ENCODE data around the gene DENND4A. TPM values are rescaled to one million over a fixed set of nuclear protein-coding genes. Genes with fewer than 3 reads are reported as not detected.

Gene DENND4A
- total and polyA plus RNA-seq, 10 donors, result 9.4 to 88.2 (median 57.3) TPM

DNA sequence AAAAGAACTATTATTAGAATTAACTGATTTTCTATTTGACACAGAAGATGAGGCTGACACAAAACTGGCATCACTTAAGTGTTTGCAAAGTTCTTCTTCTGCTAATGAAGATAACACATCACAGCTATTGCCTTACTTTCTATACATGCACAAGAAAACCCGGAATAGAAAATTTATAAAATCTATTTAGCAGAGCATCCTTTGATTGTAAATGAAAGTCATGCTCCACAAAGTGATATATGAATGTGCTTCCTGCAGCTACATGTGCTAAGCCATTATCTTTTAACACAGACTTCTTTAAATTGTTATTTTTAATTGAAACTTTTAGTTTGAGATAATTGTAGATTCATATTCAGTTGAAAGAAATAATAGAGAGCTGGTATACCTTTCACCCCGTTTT, 27.0 kb downstream of the DENND4A start:
- intact Hi-C loops (cut with DNase I; ENCODE audit: low total_unique reads), result loop anchor here (10.0 kb wide), 1 partner anchor 50 kb away; no protein-coding TSS in a partner anchor
- no peak overlapping the region for H3K4me3 ChIP-seq
- WGBS, 5 donors, result 46 to 67% (median 63%) methylated on average over 2 of the region's 2 CpGs
- peaks cover 0 to 3% (median 0%) of the 10 kb centered on the region in 6 donors for H3K36me3 ChIP-seq
- TF ChIP-seq, protein P1, sequence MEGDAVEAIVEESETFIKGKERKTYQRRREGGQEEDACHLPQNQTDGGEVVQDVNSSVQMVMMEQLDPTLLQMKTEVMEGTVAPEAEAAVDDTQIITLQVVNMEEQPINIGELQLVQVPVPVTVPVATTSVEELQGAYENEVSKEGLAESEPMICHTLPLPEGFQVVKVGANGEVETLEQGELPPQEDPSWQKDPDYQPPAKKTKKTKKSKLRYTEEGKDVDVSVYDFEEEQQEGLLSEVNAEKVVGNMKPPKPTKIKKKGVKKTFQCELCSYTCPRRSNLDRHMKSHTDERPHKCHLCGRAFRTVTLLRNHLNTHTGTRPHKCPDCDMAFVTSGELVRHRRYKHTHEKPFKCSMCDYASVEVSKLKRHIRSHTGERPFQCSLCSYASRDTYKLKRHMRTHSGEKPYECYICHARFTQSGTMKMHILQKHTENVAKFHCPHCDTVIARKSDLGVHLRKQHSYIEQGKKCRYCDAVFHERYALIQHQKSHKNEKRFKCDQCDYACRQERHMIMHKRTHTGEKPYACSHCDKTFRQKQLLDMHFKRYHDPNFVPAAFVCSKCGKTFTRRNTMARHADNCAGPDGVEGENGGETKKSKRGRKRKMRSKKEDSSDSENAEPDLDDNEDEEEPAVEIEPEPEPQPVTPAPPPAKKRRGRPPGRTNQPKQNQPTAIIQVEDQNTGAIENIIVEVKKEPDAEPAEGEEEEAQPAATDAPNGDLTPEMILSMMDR (IDR thresholded peaks at IDR 0.05 in 8 of 11, conservative IDR thresholded peaks at IDR 0.05 in 3 of 11), result no peak
- TF ChIP-seq POLR2A (IDR thresholded peaks at IDR 0.05), result no peak
- no peak for TF ChIP-seq POLR2AphosphoS5 (IDR thresholded peaks at IDR 0.05)
- H3K4me1 ChIP-seq, result peaks cover 5 to 98% (median 54%) of the 10 kb centered on the region in 6 donors
- H3K9me3 ChIP-seq, result no peaks in the 10 kb centered on the region
- no peak for DNase-seq
- H3K27ac ChIP-seq, result no peak overlapping the region
- no peaks in the 10 kb centered on the region for H3K27me3 ChIP-seq (replicated peaks in 1 of 7)

GRCh38 chr15:65762914-65763787, 28.9 kb downstream of the DENND4A start:
- intact Hi-C loops (cut with DNase I; ENCODE audit: low total_unique reads), result loop anchor here (10.0 kb wide), 1 partner anchor 48 kb away; no protein-coding TSS in a partner anchor
- TF ChIP-seq, protein P1 (IDR thresholded peaks at IDR 0.05 in 8 of 11, conservative IDR thresholded peaks at IDR 0.05 in 3 of 11), result no peak
- TF ChIP-seq POLR2AphosphoS5 (IDR thresholded peaks at IDR 0.05), result no peak
- no peak for TF ChIP-seq POLR2A (IDR thresholded peaks at IDR 0.05)
- H3K9me3 ChIP-seq, result no peaks in the 10 kb centered on the region
- H3K4me3 ChIP-seq, result no peak overlapping the region
- WGBS, 5 donors, result 62 to 78% (median 72%) methylated on average over 5 of the region's 5 CpGs
- no peak overlapping the region for H3K27ac ChIP-seq
- no peaks in the 10 kb centered on the region for H3K27me3 ChIP-seq (replicated peaks in 1 of 7)
- no peak for DNase-seq
- H3K4me1 ChIP-seq, result peaks cover 5 to 82% (median 45%) of the 10 kb centered on the region in 6 donors
- peaks cover 0 to 23% (median 1%) of the 10 kb centered on the region in 6 donors for H3K36me3 ChIP-seq

DNA sequence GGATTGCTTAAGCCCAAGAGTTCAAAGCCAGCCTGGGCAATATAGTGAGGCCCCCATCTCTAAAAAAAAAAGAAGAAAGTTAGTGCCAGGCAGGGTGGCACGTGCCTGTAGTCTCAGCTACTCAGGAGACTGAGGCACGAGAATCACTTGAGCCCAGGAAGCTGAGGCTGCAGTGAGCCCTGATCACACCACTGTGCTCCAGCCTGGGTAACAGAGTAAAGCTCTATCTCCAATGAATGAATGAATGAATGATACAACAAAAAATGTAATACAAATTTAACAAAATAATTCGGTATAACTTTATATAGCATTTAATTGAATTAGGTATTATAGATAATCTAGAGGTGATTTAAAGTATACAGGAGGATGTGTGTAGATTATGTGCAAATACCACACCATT, 29.7 kb downstream of the DENND4A start:
- Histone ChIP-seq H3K4me1 (peaks cover 5 to 74% (median 40%) of the 10 kb centered on the region in 6 donors), H3K9me3 (no peaks in the 10 kb centered on the region), H3K36me3 (peaks cover 0 to 30% (median 2%) of the 10 kb centered on the region in 6 donors), H3K27me3 (replicated peaks in 1 of 7) (no peaks in the 10 kb centered on the region), H3K4me3 (no peak overlapping the region), H3K27ac (peak overlapping the region in 3 of 8 donors; percentile 35 to 56 (median 51))
- 83 to 97% (median 89%) methylated on average over 3 of the region's 3 CpGs for WGBS, 5 donors
- DNase-seq, result no peak
- intact Hi-C loops (cut with DNase I; ENCODE audit: low total_unique reads), result loop anchor here (10.0 kb wide), 1 partner anchor 48 kb away; no protein-coding TSS in a partner anchor
- no peak for TF ChIP-seq POLR2AphosphoS5 (IDR thresholded peaks at IDR 0.05)
- TF ChIP-seq POLR2A (IDR thresholded peaks at IDR 0.05), result no peak
- TF ChIP-seq, protein P1 (IDR thresholded peaks at IDR 0.05 in 8 of 11, conservative IDR thresholded peaks at IDR 0.05 in 3 of 11), result no peak

All from spleen (tissue), 11 donors.